Measurements from ENCODE around the gene TTC34. TPM values are rescaled to one million over a fixed set of nuclear protein-coding genes. Genes with fewer than 3 reads are reported as not detected.

TTC34 gene
- total and polyA plus RNA-seq, 2 of the 4 experiments (the other 2 are of a cell fraction): under 0.01 to 0.09 TPM

DNA sequence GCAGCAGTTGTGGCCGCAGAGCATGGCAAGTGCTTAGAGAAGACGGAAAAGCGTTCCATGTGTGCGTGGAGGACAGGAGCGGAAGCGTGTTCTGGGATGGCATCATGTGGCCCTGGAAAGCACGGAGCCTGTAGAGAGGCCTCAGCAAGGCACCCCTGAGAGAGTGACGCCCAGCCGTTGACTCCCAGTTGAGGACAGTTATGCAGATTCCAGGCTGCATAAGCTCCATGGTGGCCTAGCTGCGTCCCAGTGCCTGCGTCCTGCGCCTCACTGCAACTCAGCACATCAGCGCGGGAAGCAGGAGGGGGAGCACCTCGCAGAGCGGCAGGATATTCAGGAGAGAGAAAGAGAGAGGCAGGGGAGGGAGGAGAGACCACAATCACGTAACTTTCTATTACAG is 49.0 kb upstream of the TTC34 start:
- Histone ChIP-seq H4K20me1 (ENCODE audit: insufficient read depth, low read length) (no peaks in the 10 kb centered on the region), H3K9me3 (ENCODE audit: control insufficient read depth, insufficient read depth, low read length) (peaks cover 44% of the 10 kb centered on the region), H3K27me3 (ENCODE audit: control insufficient read depth, insufficient read depth, low read length) (no peaks in the 10 kb centered on the region), H3K4me3 (ENCODE audit: insufficient read depth, low read depth, low read length) (no peak overlapping the region), H2AK9ac (replicated peaks; ENCODE audit: low read depth, low read length, poor library complexity) (no peak overlapping the region), H3K14ac (replicated peaks; ENCODE audit: low read depth, low read length) (no peak overlapping the region), H4K5ac (ENCODE audit: low read depth, low read length) (no peak overlapping the region), H2AK5ac (ENCODE audit: low read depth, low read length) (no peak overlapping the region), H3K18ac (ENCODE audit: low read depth, low read length) (no peak overlapping the region), H3K23ac (ENCODE audit: low read depth, low read length) (no peak overlapping the region), H4K91ac (ENCODE audit: insufficient read depth, low read depth, low read length) (no peak overlapping the region), H2BK20ac (ENCODE audit: low read depth, low read length) (no peak overlapping the region), H3K36me3 (ENCODE audit: control insufficient read depth, insufficient read depth, low read length) (no peaks in the 10 kb centered on the region), H3K27ac (ENCODE audit: insufficient read depth, low read length) (no peak overlapping the region), H2BK15ac (ENCODE audit: low read depth, low read length) (no peak overlapping the region), H2AFZ (replicated peaks; ENCODE audit: low read length, poor library complexity) (no peak overlapping the region), H3K4ac (ENCODE audit: low read depth, low read length) (no peak overlapping the region), H3K9me1 (ENCODE audit: insufficient read depth, low read length) (no peaks in the 10 kb centered on the region), H3K79me1 (ENCODE audit: low read depth in 1 of 2, low read length in 2 of 2) (no peaks in the 10 kb centered on the region), H3K9ac (ENCODE audit: low read depth, low read length) (no peak overlapping the region), H3K4me1 (ENCODE audit: control insufficient read depth, insufficient read depth, low read length) (no peaks in the 10 kb centered on the region), H4K8ac (ENCODE audit: low read depth in 2 of 2, low read length in 2 of 2) (no peak overlapping the region), H3K4me2 (ENCODE audit: low read depth, low read length) (no peak overlapping the region), H3K56ac (ENCODE audit: extremely low read depth, insufficient read depth, low read length) (no peak overlapping the region), H2BK120ac (ENCODE audit: low read depth, low read length) (no peak overlapping the region), H2BK5ac (ENCODE audit: low read depth, low read length, poor library complexity, severe bottlenecking) (no peak overlapping the region)
- intact Hi-C loops (cut with micrococcal nuclease): no loop called here
- ChIA-PET CTCF (no interaction called here), POLR2A (ENCODE audit: unreplicated experiment) (no interaction called here)
- TF ChIP-seq NFE2L2 (IDR thresholded peaks at IDR 0.05; ENCODE audit: low read depth, low read length) (no peak), CEBPB (IDR thresholded peaks at IDR 0.05; ENCODE audit: low read depth, low read length) (no peak), RCOR1 (IDR thresholded peaks at IDR 0.05; ENCODE audit: insufficient replicate concordance, low read length) (no peak)
- no peak for ATAC-seq (ENCODE audit: low read depth)
- dilution Hi-C loops (cut with HindIII; ENCODE audit: low sequenced_read_pairs, unreplicated experiment): no loop called here
- 81% methylated on average over 7 of the region's 17 CpGs; no CpG with 5 or more reads in 1 of the 2 experiments for WGBS, 2 experiments (ENCODE audit: extremely low coverage in 2 of 2, insufficient read length in 1 of 2)
- DNase-seq: no peak
- in situ Hi-C loops (cut with MboI; ENCODE audit: low sequenced_read_pairs): no loop called here
- no TSS peak for BruUV-seq (replicated peaks)
